Pons (tissue), 1 donor: ENCODE data around the gene MESP2.

Experiments used
- DNase-seq: peaks from one replicate; pipeline ENCODE4 v3.0.0-alpha.2; 2016; ENCODE audit warnings: low spot score

MESP2 gene

GRCh38 chr15:89817701-89818280 lies 41.7 kb downstream of the MESP2 start:
- no peak for DNase-seq

GRCh38 chr15:89818287-89818686 lies 42.2 kb downstream of the MESP2 start:
- DNase-seq = no peak

- DNase-seq = no peak
Observed at GRCh38 chr15:89820666-89821611, 44.8 kb downstream of the MESP2 start.

DNA sequence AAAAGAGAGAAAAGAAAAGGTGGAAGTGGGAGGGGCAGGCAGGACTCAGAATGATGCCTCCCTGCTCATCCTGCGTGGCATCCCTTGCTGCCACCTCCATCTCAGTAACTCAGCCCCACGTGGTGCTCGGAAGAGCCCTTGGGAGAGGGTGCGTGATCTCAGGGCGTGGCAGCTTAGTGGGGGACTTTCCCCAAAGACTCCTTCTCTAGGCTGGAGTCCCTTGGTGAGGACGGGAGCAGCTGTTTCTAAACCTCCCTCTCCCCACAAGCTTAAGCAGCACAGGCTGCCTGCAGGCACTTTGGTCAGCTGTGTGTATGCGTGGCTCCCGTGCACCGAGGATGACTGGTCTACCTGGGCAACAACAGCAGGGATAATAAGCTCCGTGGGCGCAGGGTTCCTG lies 45.9 kb downstream of the MESP2 start:
- DNase-seq = no peak

- DNase-seq = no peak
Observed at GRCh38 chr15:89822611-89822950, 46.4 kb downstream of the MESP2 start.

DNA sequence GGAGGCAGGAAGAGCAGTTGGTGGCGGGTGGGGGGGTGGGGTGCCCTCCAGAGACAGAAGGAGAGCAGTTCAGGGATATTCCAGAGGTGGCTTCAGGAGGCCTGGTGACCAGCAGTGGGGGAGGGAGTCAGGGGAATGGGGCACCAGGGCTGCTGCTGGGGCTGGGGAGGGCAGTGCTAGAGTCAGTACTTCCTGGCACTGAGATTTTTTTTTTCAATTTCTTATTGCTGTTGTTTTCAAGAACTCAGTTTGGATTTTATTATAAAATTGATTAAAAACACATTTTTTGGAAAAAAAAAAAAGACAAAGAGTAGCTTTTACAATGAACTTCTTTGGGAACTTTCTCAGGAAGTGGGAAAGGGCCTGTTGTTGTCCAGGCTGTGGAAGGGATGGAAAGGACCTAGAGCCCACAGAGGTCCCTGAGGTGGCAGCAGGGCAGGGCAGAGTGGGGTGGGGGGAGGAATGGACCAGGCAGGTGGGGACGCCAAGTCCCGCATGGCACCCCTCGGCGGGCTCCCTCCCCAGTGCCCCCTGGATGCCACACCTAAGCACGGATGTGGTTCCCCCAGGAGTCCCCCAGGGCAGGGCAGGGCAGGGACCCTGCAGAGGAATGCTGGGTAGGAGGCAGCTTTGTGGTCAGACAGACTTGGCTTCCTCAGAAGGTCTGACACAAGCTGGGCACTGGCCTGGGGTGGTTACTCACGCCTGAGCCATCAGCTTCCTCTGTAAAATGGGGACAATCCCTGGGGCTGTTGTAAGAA lies 47.0 kb downstream of the MESP2 start:
- no peak for DNase-seq

DNA sequence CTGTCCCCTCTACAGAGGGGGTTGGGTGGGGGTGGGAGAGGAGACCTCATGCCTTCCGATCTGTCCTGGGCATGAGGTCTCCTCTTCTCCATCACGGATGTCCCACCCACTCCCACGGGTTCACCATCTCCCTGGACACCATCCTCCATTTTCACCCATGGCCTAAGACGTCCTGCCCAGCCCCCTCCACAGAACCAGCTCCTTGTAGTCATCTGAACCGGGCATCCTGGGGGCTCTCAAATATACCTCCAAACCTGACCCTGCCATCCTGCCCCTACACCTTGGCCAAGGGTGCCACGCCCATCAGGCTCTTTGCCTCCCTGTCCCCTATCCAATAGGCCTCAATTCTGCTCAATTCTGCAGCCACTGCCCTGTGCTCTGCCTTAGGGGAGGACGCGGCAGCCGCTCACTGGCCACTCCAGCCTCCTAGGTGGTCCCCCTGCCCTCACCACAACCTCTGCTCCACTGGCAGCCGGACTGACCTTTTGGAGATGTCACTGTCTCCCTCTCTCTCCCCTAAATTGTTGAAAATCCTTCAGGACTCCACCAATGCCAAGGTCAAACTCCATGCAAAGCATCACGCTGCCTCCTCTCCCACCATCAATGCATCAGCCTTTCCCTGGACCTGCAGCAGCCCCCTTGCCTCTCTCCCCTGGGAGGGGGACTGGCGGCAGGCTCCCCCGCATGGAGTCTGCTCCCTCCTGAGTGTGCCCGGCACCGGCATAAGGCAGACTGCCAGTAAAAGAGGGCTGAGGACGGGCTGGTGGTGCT lies 47.9 kb downstream of the MESP2 start:
- DNase-seq = no peak

DNA sequence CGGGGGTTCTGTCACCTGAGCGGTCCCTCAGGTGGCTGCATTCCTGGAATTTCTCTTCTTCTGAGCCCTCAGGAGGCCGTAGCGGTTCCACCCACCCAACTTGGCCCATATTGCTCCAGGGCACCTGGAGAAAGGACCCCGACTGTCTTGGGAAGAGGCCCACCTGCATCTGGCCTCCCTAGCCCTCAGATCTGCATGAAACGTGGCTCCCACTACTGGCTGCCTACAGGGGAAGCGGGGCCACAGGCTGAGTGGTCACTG lies 48.4 kb downstream of the MESP2 start:
- DNase-seq = no peak

DNA sequence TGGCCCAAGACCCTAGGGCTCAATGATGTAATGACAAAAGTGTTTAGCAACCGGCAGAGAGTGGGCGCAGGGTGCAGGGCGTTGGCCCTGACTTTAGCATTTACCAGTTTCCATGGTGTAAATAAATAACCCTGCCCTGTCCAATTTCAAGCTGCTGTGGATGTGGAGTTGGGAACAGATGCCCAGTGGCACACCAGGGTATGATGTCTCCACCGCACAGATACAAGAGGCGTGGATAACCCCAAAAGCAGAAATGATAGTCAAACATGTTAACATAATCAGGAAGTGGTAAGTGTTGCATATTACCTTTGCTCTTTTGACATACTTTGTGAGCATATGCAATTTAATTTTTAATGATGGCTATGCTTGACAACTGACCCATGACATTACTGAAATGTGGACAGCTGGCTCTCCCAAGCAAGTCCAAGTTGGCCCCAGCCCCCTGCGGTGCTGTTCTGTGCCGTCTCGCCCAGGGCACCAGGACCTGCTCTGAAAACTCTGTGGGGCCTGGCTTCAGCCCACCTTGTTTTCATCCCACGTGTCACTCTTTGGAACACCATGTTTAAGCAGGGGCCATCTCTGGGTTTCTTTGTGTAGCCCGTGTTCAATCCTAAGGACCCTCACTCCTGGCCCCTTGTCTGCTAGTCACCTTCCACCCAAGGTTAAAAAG lies 49.3 kb downstream of the MESP2 start:
- DNase-seq = no peak

- no peak for DNase-seq
Observed at GRCh38 chr15:89826671-89827655, 50.8 kb downstream of the MESP2 start.

- no peak for DNase-seq
Observed at GRCh38 chr15:89827829-89828228, 51.7 kb downstream of the MESP2 start.
